NCI-H187 treated with DMSO at 0.1 percent for 48 hours (cell line): ENCODE results near the gene PRDM16.

Experiments used
- DNase-seq: peaks from one replicate; lab custom pipeline; 2025; lab: John Stamatoyannopoulos, UW

PRDM16 gene

DNA sequence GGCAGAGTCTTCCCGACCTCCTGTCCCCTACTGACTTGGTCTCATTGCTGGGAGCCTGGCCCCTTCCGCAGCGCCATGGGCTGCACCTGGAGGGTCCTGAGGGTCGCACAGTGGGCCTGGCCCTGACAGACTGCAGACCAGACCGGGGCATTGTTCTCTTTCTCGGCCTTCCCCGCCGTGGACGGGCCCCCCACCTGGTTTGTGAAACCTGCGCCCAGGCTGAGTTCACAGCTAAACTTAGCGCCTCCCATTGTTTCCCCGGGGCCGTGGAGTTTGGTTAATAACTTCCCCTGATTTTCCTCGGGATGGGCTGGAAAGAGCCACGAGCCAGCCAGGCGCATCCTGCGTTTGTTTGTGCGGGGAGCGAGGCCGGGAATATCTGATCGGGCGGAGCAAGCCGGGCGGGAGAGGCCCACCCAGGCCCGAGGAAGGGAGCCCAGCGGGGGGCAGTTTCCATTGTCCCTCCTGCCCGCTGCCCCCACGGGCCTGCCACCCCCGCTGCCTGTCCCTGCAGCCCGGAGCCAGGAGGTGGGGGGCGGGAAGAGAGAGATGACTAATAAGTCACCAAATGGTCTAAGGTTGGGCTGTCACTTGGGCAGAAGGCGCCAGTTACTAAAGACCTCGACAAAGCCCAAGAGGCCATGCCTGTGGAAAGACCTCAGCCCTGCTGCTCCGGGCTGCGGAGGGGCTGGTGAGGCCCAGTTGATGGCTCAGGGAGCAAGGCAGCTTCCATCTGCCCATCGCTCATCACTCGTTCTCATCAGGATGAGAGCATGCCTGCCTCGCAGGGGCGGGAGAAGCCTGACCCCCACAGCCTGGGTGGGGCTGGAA is 346.5 kb downstream of the PRDM16 start:
- no peak for DNase-seq

DNA sequence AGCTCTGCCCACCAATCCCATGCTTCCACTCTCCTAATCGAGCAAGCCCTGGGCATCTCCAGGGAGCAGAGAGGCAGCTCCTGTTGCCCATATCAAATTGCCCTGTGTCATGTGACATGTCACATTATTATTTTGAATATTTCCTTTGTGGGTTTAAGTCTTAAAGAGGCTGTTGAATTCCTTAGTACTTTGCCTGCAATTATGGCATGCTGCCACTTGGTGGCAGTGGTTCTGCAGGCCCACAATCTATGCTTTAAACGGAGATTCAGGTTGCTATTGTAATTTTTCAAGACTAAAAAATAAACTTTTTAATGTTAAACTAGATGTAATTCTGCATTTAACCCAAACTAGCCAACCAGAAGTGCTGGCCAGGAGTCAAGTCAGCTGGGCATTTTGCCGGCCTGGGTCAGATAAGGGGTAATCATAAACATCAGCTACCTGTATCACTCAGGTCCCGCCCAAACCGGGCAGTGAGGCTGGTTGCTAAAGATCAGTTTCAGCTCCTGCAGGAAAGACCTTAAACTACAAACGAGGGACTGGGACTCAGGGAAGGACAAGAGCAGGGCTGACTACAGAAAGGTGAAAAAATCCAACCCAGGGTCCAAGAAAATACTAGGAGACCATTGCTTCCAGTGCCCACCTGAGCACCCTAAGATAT is 348.2 kb downstream of the PRDM16 start:
- DNase-seq: no peak

DNA sequence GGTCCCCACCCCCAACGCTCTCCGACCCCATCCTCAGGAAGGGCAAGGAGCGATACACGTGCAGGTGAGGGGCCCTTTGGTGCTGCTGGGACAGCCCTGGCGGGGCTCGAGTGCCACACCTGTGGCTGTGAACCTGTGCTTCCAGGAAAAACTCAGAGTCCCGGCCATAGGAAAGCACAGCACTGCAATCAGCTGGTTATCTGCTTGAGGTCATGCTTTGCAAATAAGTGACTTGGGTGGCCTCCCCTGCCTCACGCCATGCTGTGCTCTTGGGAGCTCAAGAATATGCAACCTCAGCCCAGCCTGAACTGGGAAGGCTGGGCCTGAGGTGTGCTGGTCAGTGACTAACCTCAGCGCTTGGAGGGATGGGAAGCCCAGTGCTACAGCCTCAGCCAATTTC is 348.9 kb downstream of the PRDM16 start:
- no peak for DNase-seq

DNA sequence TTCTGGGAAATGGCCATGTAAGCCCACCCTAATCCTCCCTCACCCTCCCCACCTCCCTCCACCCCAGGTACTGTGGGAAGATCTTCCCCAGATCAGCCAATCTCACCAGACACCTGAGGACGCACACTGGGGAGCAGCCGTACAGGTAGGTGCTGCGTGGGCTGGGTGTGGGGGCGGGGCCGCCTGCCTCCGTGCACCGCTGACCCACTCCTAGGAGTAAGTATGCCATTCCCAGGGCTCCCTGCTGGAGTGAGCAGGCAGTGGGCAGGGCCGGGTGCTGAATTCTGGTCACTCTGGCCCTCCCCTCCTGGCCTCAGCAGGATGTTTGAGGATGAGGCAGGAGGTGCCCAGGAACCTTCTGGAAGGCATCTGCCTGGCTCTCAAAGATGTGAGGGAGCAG is 349.6 kb downstream of the PRDM16 start:
- DNase-seq: no peak

DNA sequence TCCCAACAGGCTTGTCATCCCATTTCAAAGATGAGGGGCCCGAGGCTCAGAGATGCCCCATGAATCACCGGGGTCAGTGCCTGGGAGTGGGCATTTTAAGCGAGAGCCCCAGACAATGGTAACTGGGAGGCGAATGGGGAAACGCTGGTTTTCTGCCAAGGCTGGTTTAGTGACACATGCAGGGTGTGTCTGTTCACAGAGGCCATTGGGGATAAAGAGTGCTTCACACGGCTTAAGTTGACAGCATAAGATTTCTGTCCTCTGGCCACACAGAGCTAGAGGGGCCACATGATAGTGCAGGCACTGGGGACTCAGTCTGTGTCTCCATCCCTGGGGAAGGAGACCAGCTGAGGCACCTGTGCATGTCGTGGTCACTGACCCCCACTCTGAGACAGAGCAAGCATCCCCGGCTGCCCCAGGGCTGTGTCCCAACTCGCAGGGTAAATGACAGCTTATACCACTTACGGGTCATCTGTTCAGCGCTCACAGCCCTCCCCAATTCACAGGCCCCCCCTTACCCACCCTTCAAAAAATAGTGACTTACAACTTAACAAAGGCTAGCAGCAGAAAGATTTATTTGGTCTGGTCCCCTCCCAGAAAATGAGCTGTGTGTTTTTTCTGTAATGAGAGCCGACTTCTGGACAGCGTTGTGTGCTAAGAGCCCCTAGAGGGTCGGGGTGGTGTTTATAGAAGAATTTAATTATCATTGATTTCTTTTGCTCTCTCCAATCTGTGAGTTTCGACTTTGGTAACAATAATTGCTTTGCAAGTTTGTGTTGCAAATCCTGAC is 350.6 kb downstream of the PRDM16 start:
- no peak for DNase-seq

DNA sequence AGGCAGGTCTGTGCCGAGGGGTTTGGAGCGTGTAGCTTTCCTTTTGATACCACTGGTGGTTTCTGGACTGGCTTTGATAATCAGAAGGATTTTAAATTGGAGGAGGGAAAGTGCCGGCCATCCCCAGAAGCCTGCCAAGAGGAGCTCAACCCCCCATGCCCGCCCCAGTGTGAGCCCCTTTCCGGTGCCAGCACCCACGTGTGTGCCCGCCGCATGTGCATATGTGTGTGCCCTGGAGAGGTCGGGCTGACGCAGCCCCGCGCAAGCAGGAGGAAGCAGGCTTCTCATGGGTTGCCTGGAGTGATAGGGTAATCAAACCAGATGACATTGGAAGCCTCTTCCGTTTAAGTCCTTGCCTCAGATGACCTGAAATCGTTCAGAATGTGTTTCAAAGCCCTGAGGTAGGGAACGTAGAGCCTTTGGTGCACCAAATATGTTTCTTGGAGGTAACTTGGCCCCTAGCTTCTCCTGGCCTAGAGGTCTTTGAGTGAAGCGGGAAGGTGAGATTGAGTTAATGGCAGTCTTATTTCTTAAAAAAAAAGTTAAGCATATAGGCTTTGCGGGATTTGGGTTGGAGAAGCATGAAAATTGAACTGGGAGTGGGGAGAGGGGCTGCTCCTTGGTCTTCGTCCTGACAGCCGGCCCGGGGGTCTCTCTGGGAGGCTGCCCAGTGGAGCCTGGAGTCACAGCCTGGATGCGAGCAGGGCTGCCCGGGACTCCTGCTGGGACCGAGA is 351.4 kb downstream of the PRDM16 start:
- no peak for DNase-seq

DNA sequence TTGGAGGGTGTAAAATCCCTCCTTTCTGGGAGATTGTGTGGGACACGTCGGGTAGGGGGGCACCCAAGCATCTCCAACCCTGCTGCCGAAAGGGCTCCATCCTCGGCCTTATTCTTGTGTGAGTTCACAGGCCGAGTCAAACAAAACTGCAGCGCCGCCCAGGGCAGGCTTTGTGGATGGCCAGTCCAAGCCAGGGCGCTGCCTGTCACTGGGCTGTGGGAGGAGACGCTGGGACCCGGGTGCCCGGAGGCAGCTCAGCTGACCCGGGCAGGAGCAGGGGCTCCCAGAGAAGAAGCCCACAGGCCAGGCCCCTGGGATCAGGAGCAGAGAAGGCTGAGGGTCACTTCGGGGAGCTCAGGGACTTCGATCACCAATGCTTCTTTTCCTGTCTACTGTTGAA is 353.6 kb downstream of the PRDM16 start:
- no peak for DNase-seq

DNA sequence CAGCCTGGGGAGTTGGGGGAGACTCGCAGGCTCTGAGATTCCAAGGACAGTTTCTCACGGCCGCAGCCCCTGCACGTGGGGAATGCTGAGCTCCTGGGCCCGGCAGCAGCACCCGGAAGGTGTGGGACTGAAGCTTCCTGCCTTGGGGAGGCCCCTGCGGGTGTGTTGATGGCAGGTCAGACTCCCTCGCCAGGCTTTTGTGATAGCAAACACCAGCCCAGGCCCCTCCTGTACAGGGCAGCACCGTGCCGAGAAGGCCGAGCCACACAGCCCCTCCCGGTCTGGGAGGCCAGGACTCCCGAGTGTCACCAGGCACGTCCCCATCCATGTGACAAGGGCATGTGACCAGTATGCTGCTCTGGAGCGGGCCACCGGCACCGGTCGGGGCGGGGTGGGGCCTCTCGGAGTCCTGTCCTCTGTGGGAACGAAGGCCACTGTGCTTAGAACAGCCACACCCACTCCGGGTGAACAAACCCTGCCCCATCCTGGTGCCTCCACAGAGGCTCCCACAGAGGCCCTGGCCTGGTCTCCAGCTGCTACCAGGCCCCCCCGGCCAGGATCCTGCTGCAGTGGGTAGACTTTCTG is 354.3 kb downstream of the PRDM16 start:
- no peak for DNase-seq

DNA sequence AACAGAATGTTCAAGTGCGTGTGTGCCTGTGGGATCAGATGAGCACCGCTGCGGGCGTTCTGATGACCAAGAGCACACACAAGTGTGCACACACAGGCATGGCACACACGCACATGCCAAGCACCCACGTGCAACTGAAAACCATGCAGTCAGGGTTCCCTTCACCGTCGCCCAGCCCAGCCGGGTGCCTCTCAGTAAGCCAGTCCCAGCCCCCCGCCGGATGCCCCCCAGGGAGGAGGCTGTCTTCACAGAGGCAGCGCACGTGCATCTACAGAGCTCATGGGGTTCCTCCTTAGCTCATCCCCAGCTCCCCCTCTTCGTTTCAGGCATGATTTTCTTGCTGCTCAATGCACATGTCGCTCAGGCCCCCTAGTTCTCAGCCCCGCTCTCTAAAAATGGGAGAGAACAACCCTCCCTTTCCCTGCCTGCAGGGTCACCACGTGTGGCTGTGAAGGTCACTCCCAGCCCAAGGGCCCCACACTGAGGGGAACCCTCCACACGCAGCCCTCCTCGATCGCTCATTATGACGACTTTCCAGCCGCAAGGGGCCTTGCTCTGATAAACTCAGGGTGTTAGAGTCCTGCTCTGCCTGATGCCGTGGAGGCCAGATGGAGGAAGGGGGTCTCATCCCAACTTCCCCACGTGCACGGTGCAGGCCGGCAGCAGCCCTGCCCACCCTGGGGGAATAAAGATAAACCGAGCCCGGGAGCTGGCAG is 355.1 kb downstream of the PRDM16 start:
- DNase-seq: no peak

DNA sequence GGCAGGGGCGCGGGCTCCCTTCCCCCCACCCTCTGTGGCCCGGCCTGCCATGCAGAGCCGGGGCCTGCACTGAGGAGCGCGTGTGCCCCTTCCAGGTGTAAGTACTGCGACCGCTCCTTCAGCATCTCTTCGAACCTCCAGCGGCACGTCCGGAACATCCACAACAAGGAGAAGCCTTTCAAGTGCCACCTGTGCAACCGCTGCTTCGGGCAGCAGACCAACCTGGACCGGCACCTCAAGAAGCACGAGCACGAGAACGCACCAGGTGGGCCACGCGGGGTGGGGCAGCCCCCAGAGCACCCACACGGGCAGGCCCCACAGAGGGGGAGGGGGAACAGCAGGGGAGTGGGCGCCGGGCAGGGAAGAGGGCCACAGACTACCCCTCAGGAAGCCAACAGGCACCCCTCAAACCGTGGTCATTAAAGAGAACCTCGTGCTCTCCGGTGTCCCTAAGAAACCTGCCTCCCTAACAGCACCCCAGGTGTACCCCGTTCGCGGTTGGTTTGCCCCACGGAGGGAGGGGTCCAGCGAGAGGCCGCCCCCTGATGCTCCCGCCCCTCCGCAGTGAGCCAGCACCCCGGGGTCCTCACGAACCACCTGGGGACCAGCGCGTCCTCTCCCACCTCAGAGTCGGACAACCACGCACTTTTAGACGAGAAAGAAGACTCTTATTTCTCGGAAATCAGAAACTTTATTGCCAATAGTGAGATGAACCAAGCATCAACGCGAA is 356.6 kb downstream of the PRDM16 start:
- no peak for DNase-seq

DNA sequence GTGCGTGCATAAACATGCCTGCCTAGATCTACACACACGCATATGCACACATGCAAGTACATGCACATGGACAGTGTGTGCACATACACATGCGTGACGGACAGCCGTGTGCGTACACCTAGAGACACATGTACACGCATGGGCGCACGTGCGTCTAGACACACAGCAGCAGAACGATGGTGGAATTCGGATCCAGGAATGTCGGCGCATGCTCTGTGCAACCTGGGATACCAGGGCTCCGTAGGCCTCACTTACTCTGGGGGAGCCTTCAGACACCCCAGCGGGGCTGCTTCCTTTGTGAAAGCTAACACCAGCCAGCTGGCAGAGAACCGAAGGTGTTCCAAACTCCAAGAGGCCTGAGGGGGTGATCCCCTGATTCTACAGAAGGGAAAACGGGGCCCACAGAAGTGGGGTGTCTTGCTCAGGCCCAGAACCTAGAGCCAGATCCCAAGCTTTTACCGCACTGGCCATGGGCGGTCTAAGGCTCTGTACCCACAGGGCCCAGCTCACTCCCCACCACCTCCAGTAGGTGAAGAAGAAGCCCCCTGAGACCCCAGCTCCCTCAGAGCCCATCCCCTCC is 358.0 kb downstream of the PRDM16 start:
- DNase-seq: no peak

DNA sequence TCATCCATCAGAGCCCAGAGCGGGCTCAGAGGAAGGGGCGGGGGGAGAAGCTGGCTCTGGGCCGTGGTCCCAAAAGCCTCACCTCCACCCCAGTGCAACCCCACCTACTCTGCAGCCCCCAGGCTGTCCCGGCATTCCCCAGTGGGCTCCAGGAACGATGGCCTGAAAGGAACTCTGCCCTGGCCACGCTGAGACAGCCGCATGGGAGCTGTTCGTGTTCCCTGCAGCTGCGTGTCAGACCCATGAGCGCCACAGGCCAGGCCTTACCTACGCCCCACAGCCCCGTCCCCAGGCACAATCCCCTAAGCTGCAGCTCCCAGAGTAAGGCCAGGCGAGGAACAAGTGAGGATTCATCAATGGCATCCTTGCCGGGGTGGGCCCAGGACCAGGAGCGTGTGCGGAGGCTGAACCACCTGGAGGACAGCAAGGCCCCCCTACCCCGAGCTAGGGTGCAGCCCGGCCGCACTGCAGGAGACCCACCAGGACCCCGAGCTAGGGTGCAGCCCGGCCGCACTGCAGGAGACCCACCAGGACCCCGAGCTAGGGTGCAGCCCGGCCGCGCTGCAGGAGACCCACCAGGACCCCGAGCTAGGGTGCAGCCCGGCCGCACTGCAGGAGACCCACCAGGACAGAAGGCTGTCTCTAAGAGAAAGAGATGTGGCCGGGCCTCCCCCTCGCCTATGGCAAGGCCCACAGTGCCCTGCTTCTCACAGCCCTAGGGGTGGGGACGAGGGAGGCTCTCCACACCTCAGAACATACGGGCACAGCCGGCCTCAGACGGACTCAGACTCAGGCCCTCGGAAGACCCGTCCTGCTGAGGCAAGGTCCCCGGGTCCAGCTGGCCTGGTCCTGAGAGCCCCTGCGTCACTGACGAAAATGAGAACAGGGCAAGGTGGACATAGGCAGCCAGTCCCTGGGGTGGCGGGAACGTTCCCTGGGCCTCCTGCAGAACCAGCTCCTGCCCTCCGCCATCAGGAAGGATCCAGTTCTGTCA is 359.0 kb downstream of the PRDM16 start:
- DNase-seq: no peak

DNA sequence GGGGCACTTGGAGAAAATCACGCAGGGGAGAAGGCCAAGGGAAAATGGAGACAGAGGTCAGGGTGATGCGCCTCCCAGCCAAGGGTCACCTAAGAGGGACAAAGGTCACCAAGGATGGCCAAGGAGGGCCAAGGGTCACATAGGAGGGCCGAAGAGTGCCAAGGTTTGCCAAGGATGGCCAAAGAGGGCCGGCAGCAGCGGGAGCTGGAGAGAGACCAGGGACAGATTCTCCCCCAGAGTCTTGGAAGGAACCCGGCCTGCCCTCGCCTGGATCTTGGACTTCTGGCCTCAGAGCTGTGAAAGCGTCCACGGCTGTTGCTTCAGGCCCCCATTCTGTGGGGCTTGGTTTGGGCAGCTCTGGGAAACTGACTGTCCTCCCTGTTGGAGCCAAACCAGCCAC is 359.9 kb downstream of the PRDM16 start:
- DNase-seq: no peak

DNA sequence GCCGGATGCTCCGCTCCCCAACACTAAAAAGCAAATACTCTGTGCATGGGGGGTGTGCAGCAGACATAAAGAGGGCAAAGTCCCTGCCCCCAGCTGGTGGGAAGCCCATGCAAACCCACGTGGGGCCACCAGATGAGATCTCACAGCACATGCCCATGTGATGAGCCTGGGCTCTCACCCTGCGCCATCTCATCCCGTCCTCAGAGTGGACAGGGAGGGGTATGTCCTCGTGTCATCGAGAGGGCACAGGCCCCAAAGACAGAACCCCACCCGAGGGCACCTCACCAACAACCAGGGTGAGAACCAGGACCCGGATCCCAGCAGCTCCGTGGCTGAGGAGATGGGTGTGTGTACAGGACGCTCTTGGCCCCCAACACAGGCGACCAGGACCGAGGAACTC is 360.3 kb downstream of the PRDM16 start:
- DNase-seq: no peak

DNA sequence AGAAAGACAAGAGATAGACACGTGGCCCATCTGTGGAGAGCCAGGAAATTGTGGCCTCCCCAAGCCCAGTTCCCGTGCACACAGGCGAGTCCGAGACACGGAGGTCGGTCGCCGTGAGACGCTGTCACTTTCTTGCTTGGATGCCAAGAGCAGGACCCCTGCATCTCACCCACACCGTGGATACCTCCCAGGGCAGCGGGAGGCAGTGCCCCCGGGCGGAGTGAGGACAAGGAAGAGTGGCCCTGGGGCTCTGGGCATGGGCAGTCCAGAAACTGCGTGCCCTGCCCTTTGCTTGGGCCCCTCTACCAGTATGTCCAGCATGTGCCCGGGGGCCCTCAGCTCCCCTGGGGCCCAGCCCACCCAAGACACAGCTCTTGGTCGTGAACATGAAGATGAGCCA is 360.8 kb downstream of the PRDM16 start:
- no peak for DNase-seq

DNA sequence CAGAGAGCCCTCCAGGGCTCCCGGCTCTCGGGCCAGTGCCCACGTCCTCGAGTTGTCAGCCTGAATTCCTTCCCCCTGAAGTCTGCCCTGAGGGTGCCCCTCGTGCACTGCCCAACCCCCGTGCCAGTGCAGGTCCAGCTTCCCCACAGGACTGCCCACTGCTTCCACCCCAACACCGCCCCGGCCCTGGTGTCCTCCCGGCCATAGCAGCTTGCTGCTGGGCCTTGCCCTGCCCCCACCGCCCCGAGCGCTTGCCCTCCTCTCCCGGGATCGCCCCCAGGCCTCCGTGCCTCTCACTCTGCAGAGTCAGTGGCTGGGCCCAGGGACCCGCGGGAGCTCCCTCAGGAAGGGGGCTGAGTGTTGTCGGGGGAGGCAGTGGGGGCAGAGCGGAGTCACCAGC is 361.4 kb downstream of the PRDM16 start:
- DNase-seq: no peak

DNA sequence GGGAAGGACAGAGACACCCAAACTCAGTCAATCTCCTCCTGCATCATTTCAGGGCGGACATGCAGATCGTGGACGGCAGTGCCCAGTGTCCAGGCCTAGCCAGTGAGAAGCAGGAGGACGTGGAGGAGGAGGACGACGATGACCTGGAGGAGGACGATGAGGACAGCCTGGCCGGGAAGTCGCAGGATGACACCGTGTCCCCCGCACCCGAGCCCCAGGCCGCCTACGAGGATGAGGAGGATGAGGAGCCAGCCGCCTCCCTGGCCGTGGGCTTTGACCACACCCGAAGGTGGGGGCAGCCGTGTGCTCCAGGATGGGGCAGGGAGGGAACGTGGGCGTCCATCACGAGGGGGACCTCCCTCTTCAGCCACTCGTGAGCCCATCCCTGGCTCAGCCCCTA is 361.8 kb downstream of the PRDM16 start:
- no peak for DNase-seq

DNA sequence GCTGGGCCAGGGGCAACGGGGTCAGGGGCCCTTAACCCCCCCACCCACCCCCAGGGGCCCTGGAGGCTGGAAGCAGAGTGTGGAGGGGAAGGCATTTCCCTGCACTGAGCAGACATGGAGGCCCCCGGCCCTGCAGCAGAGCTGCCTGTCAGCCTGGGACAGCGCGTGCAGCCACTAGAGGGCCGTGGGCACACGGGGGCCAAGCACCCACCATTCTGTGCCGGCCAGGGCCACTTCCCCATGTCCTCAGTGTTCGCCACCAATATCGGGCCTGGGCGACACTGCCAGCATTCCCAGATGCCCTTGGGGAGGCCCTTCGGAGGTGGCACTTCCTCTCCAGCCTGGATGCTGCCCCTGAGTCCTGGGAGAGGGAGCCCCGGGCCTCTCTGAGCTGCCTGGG is 362.3 kb downstream of the PRDM16 start:
- DNase-seq: no peak

DNA sequence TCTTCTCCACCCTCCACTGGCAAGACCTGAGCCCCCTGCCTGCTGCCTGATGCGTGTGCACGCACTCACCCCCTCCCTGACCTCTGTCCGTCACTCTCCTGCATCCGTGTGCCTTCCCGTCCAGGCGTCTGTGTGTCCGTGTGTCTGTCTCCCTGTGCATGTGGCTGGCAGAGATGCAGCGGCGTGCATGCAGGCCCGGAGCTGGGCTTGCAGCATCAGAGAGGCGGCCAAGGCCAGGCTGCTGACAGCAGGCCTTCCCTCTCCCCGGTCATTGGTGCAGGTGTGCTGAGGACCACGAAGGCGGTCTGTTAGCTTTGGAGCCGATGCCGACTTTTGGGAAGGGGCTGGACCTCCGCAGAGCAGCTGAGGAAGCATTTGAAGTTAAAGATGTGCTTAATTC is 362.7 kb downstream of the PRDM16 start:
- no peak for DNase-seq
